Adrenal gland (tissue), 12 donors: Measurements from ENCODE around the gene EPG5. TPM values are rescaled to one million over a fixed set of nuclear protein-coding genes. Genes with fewer than 3 reads are reported as not detected.

Source experiments
- DNase-seq, 7 donors: peaks; one replicate each; pipeline ENCODE4 v3.0.0-alpha.2; 2019 to 2020
- H3K27ac ChIP-seq, 5 donors: fragments of 200-600 bp; sonication (generic) in 4 of 5; 1 replicate in 3 of 5; 2 replicates in 2 of 5; pipeline versions ENCODE4 v1.5.1 to v1.8.0; 2016 to 2020; ENCODE audit warnings: mild to moderate bottlenecking in 1 of 5
- H3K27me3 ChIP-seq: fragments of 200-600 bp; 2 replicates; pipeline ENCODE4 v1.8.0; 2021
- H3K36me3 ChIP-seq, 2 donors: fragments of 200-600 bp; replicated peaks in 1 of 2; 1 replicate in 1 of 2; 2 replicates in 1 of 2; pipeline versions ENCODE4 v1.5.1 to v1.8.0; 2018 to 2022
- H3K4me1 ChIP-seq, 2 donors: fragments of 200-600 bp; replicated peaks in 1 of 2; 1 replicate in 1 of 2; 2 replicates in 1 of 2; pipeline versions ENCODE4 v1.5.1 to v1.8.0; 2018 to 2021
- H3K4me3 ChIP-seq, 4 donors: fragments of 200-600 bp; sonication (generic) in 3 of 4; one replicate each; pipeline ENCODE4 v1.5.1; 2016 to 2018
- H3K9me3 ChIP-seq, 3 donors: fragments of 200-600 bp; sonication (generic) in 1 of 3; replicated peaks in 1 of 3; 1 replicate in 2 of 3; 2 replicates in 1 of 3; pipeline versions ENCODE4 v1.5.1 to v1.8.0; 2016 to 2021
- CTCF ChIP-seq, 6 experiments: fragments of 450-650 bp in 4 of 6; fragments of 200-600 bp in 2 of 6; sonication (generic) in 1 of 6; IDR thresholded peaks; 1 replicate in 5 of 6; 2 replicates in 1 of 6; pipeline versions ENCODE4 v1.5.1 to v1.8.0; 2016 to 2021; ENCODE audit warnings: antibody characterized with exemption in 6 of 6, mild to moderate bottlenecking in 2 of 6, moderate library complexity in 1 of 6
- POLR2A ChIP-seq, 2 donors: fragments of 450-650 bp; IDR thresholded peaks; one replicate each; pipeline ENCODE4 v1.6.1; 2017; ENCODE audit warnings: antibody characterized with exemption in 2 of 2, mild to moderate bottlenecking in 2 of 2, moderate library complexity in 1 of 2
- WGBS, 4 donors: extraction: QIAGEN DNeasy Blood & Tissue Kit in 2 of 4; methylation state at CpG; one replicate each; pipeline versions ENCODE4 v1.1.5 to v1.1.7; 2013 to 2017; 5-methylcytosine and 5-hydroxymethylcytosine counted together
- intact Hi-C, 2 donors: fragments of 100-400 bp; cut with DNase I; formaldehyde crosslinking; loops; one replicate each; pipeline versions ENCODE4 v1.14.1 to v1.15.0; 2022 to 2023
- polyA plus RNA-seq, 3 donors: library from polyadenylated mRNA; stranded (reverse); fragments of 200-250 nt in 2 of 3; fragments of 350-450 nt in 1 of 3; fragmentation: Illumina TruSeq in 1 of 3; extraction: RNeasy Lipid Tissue Mini Kit (QIAGEN cat#74804) in 1 of 3; gene quantifications; one replicate each; pipeline ENCODE4 v1.2.3, GENCODE V29; 2013 to 2014
- total RNA-seq, 9 donors: library from RNA; depleted of rRNA in 4 of 9; stranded (reverse); fragments of >200 nt in 4 of 9; fragments of 120-200 nt in 1 of 9; fragmentation: NEBNext Ultra II Directional in 1 of 9; extraction: Animal tissue kit (Norgen Biotek cat#: 25700) in 1 of 9; gene quantifications; one replicate each; pipeline versions ENCODE4 v1.1.0 to v1.2.4, GENCODE V29; 2013 to 2023
- donor health status: healthy with polysubstance abuse.
- donor health status: Bipolar disorder and iron deficiency.
- donor health status: DM: yes; HTN: yes; CAD: no.
- donor health status: DM: no; HTN: no; CAD: no.
- donor health status: DM: no; HTN: no; CAD: no.
- donor health status: DM: yes; HTN: yes; CAD: no.

Gene EPG5
- total and polyA plus RNA-seq, 12 donors: 7.3 to 80.3 (median 23.3) TPM

- no peak for TF ChIP-seq POLR2A (IDR thresholded peaks at IDR 0.05)
- H3K9me3 ChIP-seq: no peaks in the 10 kb centered on the region
- no peaks in the 10 kb centered on the region for H3K27me3 ChIP-seq
- peaks cover 11 to 13% of the 10 kb centered on the region in 2 donors for H3K4me1 ChIP-seq
- intact Hi-C loops: no loop called here
- no peaks in the 10 kb centered on the region for H3K36me3 ChIP-seq
- no peak overlapping the region for H3K4me3 ChIP-seq
- WGBS, 4 donors: 73 to 92% (median 89%) methylated on average over 3 to 4 of the region's 4 CpGs
- DNase-seq: no peak
- H3K27ac ChIP-seq: no peak overlapping the region
Measured at GRCh38 chr18:45826084-45826483, 141.0 kb downstream of the EPG5 start.

- 67 to 76% (median 73%) methylated on average over 3 to 12 of the region's 12 CpGs for WGBS, 4 donors
Measured at GRCh38 chr18:45825258-45826044, 141.7 kb downstream of the EPG5 start, which contains the start of gene SIGLEC15. Gene SIGLEC15 (plus strand): TSS chr18:45825675. CDS start chr18:45825729, 54 bp downstream.

GRCh38 chr18:45821711-45822110 lies 145.4 kb downstream of the EPG5 start:
- Histone ChIP-seq H3K4me3 (no peak overlapping the region), H3K27ac (no peak overlapping the region), H3K27me3 (no peaks in the 10 kb centered on the region), H3K9me3 (no peaks in the 10 kb centered on the region), H3K36me3 (no peaks in the 10 kb centered on the region), H3K4me1 (no peaks in the 10 kb centered on the region)
- 76 to 92% (median 83%) methylated on average over 1 of the region's 1 CpG for WGBS, 4 donors
- DNase-seq: no peak
- intact Hi-C loops: no loop called here
- TF ChIP-seq POLR2A (IDR thresholded peaks at IDR 0.05) (no peak), CTCF (IDR thresholded peaks at IDR 0.05) (no peak)

More at GRCh38 chr18:45825258-45826044, 141.7 kb downstream of the EPG5 start, which contains the start of gene SIGLEC15:
- no peaks in the 10 kb centered on the region for H3K9me3 ChIP-seq
- no peak within 1 kb of the TSS for H3K4me3 ChIP-seq
- no peaks in the 10 kb centered on the region for H3K36me3 ChIP-seq
- no peak for DNase-seq
- peaks cover 11 to 13% of the 10 kb centered on the region in 2 donors for H3K4me1 ChIP-seq
- H3K27me3 ChIP-seq: no peaks in the 10 kb centered on the region
- TF ChIP-seq CTCF (IDR thresholded peaks at IDR 0.05) (no peak), POLR2A (IDR thresholded peaks at IDR 0.05) (no peak)
- intact Hi-C loops: no loop called here
- no peak within 1 kb of the TSS for H3K27ac ChIP-seq

- H3K27ac ChIP-seq: no peak overlapping the region
- no peaks in the 10 kb centered on the region for H3K9me3 ChIP-seq
- H3K4me1 ChIP-seq: no peaks in the 10 kb centered on the region
- H3K4me3 ChIP-seq: no peak overlapping the region
- TF ChIP-seq CTCF (IDR thresholded peaks at IDR 0.05) (no peak), POLR2A (IDR thresholded peaks at IDR 0.05) (no peak)
- DNase-seq: no peak
- H3K36me3 ChIP-seq: no peaks in the 10 kb centered on the region
- H3K27me3 ChIP-seq: no peaks in the 10 kb centered on the region
- intact Hi-C loops: no loop called here
- 84 to 94% (median 88%) methylated on average over 2 of the region's 2 CpGs for WGBS, 4 donors
Measured at GRCh38 chr18:45821026-45821425, 146.1 kb downstream of the EPG5 start.
